Mesodermal cell (in vitro differentiated cells): ENCODE measurements around the gene SEC11C. TPM values are rescaled to one million over a fixed set of nuclear protein-coding genes. Genes with fewer than 3 reads are reported as not detected.

Experiments used
- H3K27ac ChIP-seq: 2 replicates; pipeline ENCODE4 v1.7.0; 2013; ENCODE audit warnings: mild to moderate bottlenecking, low read depth, low read length, moderate library complexity; ENCODE audit not compliant: severe bottlenecking
- H3K36me3 ChIP-seq: 2 replicates; pipeline ENCODE4 v1.7.1; 2013; ENCODE audit warnings: mild to moderate bottlenecking, low read length, moderate library complexity; ENCODE audit not compliant: control insufficient read depth, insufficient read depth
- H3K4me1 ChIP-seq: one replicate; pipeline ENCODE4 v1.7.1; 2013; ENCODE audit warnings: mild to moderate bottlenecking, low read length; ENCODE audit not compliant: insufficient read depth, control insufficient read depth, poor library complexity, severe bottlenecking
- H3K4me3 ChIP-seq: 2 replicates; pipeline ENCODE4 v1.7.0; 2013; ENCODE audit warnings: low read length, control low read depth, mild to moderate bottlenecking; ENCODE audit not compliant: insufficient read depth, poor library complexity, severe bottlenecking; ENCODE audit errors: extremely low read depth
- H3K9me3 ChIP-seq: 2 replicates; pipeline ENCODE4 v1.7.1; 2013; ENCODE audit warnings: mild to moderate bottlenecking, low read length, moderate library complexity; ENCODE audit not compliant: control insufficient read depth
- WGBS, 2 experiments: methylation state at CpG; one replicate each; pipeline ENCODE4 v1.1.5; 2013; ENCODE audit warnings: missing lambda C conversion rate in 2 of 2; ENCODE audit not compliant: insufficient coverage in 2 of 2; 5-methylcytosine and 5-hydroxymethylcytosine counted together
- polyA plus RNA-seq, 2 experiments: library from polyadenylated mRNA; stranded (reverse); fragments of 50-300 nt; gene quantifications; one replicate each; pipeline ENCODE4 v1.2.3, GENCODE V29; 2013

The SEC11C gene
- polyA plus RNA-seq (2013, experiment 1 of 2) = 13.3 TPM
- 16.5 TPM for polyA plus RNA-seq (2013, experiment 2 of 2)

DNA sequence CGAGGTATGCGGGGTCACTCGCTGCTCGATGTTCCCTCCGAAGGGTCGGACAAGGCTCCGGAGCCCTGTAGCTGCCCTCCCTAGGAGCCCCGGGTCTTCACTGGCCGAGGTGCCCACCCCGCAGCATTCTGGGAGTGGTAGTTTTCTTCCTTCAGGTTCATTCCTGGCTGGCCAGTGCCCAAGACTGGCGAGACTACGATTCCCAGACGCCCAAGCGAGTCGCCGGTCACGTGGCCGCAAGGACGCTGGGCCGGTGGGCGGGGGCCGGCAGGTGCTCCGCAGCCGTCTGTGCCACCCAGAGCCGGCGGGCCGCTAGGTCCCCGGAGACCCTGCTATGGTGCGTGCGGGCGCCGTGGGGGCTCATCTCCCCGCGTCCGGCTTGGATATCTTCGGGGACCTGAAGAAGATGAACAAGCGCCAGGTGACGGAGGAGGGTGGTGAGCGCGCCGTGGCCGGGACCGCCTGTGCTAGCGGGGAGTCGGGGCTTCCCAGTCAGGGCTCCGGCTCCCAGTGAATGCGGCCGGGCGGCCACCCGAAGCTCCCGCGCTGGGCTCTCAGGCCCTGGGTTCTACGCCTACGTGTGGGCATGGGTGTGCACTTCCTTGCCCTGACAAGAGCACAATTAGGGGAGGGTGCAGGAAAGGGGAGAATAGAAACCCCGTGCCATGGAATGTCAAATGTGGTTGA lies at the start of gene SEC11C:
SEC11C (plus strand) TSS at position 270 of the 687 bp plus-strand sequence; CDS start at position 335, 65 bp downstream.
- WGBS, 2 experiments = 0 to 1% methylated on average over 48 to 50 of the region's 55 CpGs
- H3K36me3 ChIP-seq = no peaks in the 10 kb centered on the region
- H3K27ac ChIP-seq = peak within 1 kb of the TSS; percentile 91
- peaks cover 4% of the 10 kb centered on the region for H3K4me1 ChIP-seq
- H3K9me3 ChIP-seq = no peaks in the 10 kb centered on the region
- H3K4me3 ChIP-seq = peak within 1 kb of the TSS; percentile 79

GRCh38 chr18:59090966-59091603 lies 48.6 kb upstream of the SEC11C start:
- Histone ChIP-seq H3K4me3 (no peak overlapping the region), H3K9me3 (no peaks in the 10 kb centered on the region), H3K27ac (no peak overlapping the region), H3K4me1 (peaks cover 2% of the 10 kb centered on the region), H3K36me3 (no peaks in the 10 kb centered on the region)
- 74 to 84% methylated on average over 4 to 5 of the region's 5 CpGs for WGBS, 2 experiments

DNA sequence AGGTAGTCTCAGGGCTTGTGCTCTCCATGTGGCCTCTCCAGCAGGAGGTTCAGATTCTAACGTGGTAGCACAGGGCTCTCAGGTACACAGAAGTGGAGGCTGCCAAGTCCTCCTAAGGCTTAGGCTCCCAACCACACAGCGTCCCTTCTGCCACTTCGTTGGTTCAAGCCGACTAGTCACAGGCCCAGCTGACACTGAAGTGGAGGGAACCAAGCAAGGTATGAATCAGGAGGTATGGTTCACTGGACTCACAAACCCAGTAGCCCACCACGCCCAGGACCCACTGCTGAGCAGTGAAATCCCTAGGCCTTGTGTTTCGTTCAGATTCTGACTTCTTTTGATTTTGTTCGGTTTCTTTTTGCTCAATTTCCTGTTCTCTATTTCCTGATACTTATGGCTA lies 46.0 kb upstream of the SEC11C start:
- Histone ChIP-seq H3K36me3 (no peaks in the 10 kb centered on the region), H3K9me3 (no peaks in the 10 kb centered on the region), H3K4me1 (no peaks in the 10 kb centered on the region), H3K27ac (no peak overlapping the region), H3K4me3 (no peak overlapping the region)
- 95% methylated on average over 5 to 7 of the region's 7 CpGs for WGBS, 2 experiments

DNA sequence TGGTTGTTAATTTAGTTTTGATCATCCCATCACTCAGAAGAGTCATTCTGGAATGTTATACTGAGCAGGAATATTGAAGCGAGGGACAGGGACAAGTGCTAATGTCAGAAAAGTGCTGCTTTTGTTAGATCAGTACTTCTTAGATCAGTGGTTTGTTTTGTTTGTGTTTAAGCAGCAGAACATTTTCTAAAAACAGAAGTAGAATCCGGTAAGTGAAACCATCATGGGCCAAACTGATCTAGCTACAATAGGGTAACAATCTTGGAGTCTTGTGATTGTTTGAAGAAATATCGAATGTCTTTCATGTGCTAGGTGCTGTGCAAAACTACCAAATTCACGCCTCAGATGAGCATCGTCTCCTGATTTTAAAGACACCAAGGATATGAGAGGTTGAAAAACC lies 45.1 kb upstream of the SEC11C start:
- Histone ChIP-seq H3K9me3 (no peaks in the 10 kb centered on the region), H3K4me1 (no peaks in the 10 kb centered on the region), H3K4me3 (no peak overlapping the region), H3K36me3 (no peaks in the 10 kb centered on the region), H3K27ac (no peak overlapping the region)
- 95 to 96% methylated on average over 5 of the region's 5 CpGs for WGBS, 2 experiments

DNA sequence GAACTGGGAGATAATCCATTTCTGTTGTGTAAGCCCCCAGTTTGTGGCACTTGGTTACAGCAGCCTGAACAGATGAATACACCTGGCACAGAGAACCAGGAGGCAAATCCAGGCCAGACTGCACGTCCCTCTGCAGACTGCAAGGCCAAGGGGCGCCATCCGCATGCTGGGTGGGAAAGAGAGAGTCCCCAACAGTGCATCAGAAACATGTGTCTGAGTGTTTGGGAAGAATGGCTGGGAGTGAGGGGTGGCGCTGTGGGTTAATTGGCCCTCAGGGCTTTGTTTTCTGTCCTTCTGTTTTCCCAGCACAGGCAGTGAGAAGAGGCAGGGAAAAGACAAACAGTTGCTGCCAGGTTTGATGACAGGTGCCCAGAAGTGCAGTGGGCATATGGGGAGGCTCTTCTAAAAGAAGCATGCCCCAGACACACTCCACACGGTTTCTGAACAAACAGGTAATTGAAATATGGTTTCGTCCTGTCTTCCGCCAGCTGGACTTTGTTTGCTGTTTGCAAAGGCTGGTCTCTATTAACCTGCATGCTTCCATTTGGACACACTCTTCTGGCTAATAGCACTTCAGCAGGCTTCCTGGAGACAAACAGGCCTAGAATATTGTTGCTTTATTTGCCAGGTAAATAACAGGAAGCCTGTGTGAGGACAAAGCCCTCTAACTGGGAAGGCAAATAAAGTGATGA lies 43.4 kb upstream of the SEC11C start:
- H3K9me3 ChIP-seq = no peaks in the 10 kb centered on the region
- H3K4me3 ChIP-seq = no peak overlapping the region
- no peaks in the 10 kb centered on the region for H3K36me3 ChIP-seq
- WGBS, 2 experiments = 76 to 83% methylated on average over 6 of the region's 7 CpGs
- no peak overlapping the region for H3K27ac ChIP-seq
- no peaks in the 10 kb centered on the region for H3K4me1 ChIP-seq

GRCh38 chr18:59101830-59102414 lies 37.8 kb upstream of the SEC11C start:
- H3K4me1 ChIP-seq = no peaks in the 10 kb centered on the region
- no peaks in the 10 kb centered on the region for H3K9me3 ChIP-seq
- no peaks in the 10 kb centered on the region for H3K36me3 ChIP-seq
- H3K4me3 ChIP-seq = no peak overlapping the region
- WGBS, 2 experiments = 35 to 54% methylated on average over 2 to 3 of the region's 4 CpGs
- H3K27ac ChIP-seq = no peak overlapping the region

- Histone ChIP-seq H3K4me3 (no peak overlapping the region), H3K4me1 (no peaks in the 10 kb centered on the region), H3K9me3 (no peaks in the 10 kb centered on the region), H3K27ac (no peak overlapping the region), H3K36me3 (no peaks in the 10 kb centered on the region)
- 71 to 89% methylated on average over 3 to 4 of the region's 6 CpGs for WGBS, 2 experiments
Observed at GRCh38 chr18:59109375-59109774, 30.3 kb upstream of the SEC11C start.

DNA sequence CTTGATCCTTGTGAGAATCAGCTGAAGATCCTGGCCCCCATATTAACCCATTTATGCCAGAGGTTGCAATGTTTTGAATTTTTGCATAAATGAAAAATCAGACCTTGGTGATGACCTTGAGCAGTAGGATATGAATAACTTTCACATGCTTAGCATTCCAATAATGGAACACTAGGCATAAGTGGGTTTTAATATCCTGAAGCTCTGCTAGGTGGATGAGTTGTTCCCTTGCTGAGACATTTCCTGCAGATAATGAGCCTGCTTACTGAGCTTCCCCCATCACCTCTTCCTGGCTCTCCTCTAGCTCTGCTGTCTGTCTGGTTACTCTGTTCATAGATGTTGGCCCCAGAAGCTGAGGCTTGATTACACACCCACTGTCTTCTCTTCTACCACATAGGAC lies 25.5 kb upstream of the SEC11C start:
- no peak overlapping the region for H3K27ac ChIP-seq

GRCh38 chr18:59123588-59124369 lies 15.9 kb upstream of the SEC11C start:
- H3K4me3 ChIP-seq = no peak overlapping the region
- no peak overlapping the region for H3K27ac ChIP-seq

More for the DNA sequence above, 25.5 kb upstream of the SEC11C start:
- H3K4me1 ChIP-seq = no peaks in the 10 kb centered on the region
- no peaks in the 10 kb centered on the region for H3K36me3 ChIP-seq
- H3K4me3 ChIP-seq = no peak overlapping the region
- no peaks in the 10 kb centered on the region for H3K9me3 ChIP-seq

DNA sequence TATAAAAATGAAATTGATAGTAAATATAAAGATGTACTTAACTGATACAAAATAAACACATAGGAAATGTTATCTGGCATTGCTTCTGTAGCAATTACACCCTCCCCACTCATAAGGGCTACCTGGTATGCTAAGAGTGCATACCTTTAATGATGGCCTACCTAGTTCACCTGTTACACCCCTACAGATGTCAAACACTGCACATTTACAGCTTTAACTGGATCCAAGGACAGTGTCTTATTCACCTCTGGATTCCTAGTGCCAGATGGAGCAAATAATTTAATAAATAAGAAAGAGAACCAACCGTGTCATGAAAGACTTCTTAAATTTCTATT lies 15.3 kb upstream of the SEC11C start:
- Histone ChIP-seq H3K4me3 (no peak overlapping the region), H3K27ac (no peak overlapping the region), H3K9me3 (no peaks in the 10 kb centered on the region), H3K4me1 (peaks cover 11% of the 10 kb centered on the region), H3K36me3 (no peaks in the 10 kb centered on the region)
- WGBS, 2 experiments = no CpG with 5 or more reads among the region's 1 CpG

More at GRCh38 chr18:59123588-59124369, 15.9 kb upstream of the SEC11C start:
- H3K9me3 ChIP-seq = no peaks in the 10 kb centered on the region
- H3K4me1 ChIP-seq = peaks cover 11% of the 10 kb centered on the region
- no peaks in the 10 kb centered on the region for H3K36me3 ChIP-seq
- 54 to 89% methylated on average over 2 to 3 of the region's 5 CpGs for WGBS, 2 experiments
